Keratinocyte (primary cell): ENCODE data around the gene HSD17B13. TPM values are rescaled to one million over a fixed set of nuclear protein-coding genes. Genes with fewer than 3 reads are reported as not detected.
A peak's percentile ranks its signal among the peaks of the same experiment; 100 is the strongest.
"Not testable (repeated sequence)": the region's sequence is repeated elsewhere in the genome, so short reads cannot be mapped to it uniquely, and the experiment has no call there.

Source experiments
- DNase-seq: peaks from one replicate; pipeline ENCODE4 v3.0.0-alpha.2; 2011; ENCODE audit warnings: low read depth, missing footprints, low spot score
- FAIRE-seq: peaks from 2 replicates; lab custom pipeline; 2011; peaks lifted over from hg19 to GRCh38; lab: Jason Lieb, UNC
- H2AFZ ChIP-seq: 2 replicates; pipeline ENCODE4 v1.6.0; 2012; ENCODE audit warnings: low read length, control low read depth, inconsistent platforms; ENCODE audit not compliant: control insufficient read depth
- H3K27ac ChIP-seq: 2 replicates; pipeline ENCODE4 v1.5.1; 2011; ENCODE audit warnings: low read length; ENCODE audit not compliant: control insufficient read depth, insufficient read depth
- H3K27me3 ChIP-seq: 3 replicates; pipeline ENCODE4 v1.6.0; 2011; ENCODE audit warnings: low read length; ENCODE audit not compliant: control insufficient read depth, insufficient read depth; ENCODE audit errors: extremely low read depth
- H3K36me3 ChIP-seq, 2 experiments: 2 replicates in 1 of 2; 3 replicates in 1 of 2; pipeline ENCODE4 v1.5.1; 2011; ENCODE audit warnings: low read length in 2 of 2, mild to moderate bottlenecking in 1 of 2; ENCODE audit not compliant: control insufficient read depth in 2 of 2, insufficient read depth in 2 of 2; ENCODE audit errors: extremely low read depth in 1 of 2
- H3K4me1 ChIP-seq: 3 replicates; pipeline ENCODE4 v1.5.1; 2011; ENCODE audit warnings: low read length; ENCODE audit not compliant: control insufficient read depth, insufficient read depth; ENCODE audit errors: extremely low read depth
- H3K4me2 ChIP-seq: 3 replicates; pipeline ENCODE4 v1.6.0; 2011; ENCODE audit warnings: low read depth, low read length; ENCODE audit not compliant: control insufficient read depth, insufficient read depth; ENCODE audit errors: extremely low read depth
- H3K4me3 ChIP-seq, 3 experiments: fragments of 200-600 bp in 1 of 3; sonication (generic) in 1 of 3; 2 replicates in 2 of 3; 3 replicates in 1 of 3; pipeline ENCODE4 v1.5.1; 2011 to 2016; ENCODE audit warnings: low read length in 3 of 3, mild to moderate bottlenecking in 3 of 3, control low read depth in 2 of 3, inconsistent platforms in 1 of 3, low read depth in 1 of 3, mixed read lengths in 1 of 3, mixed run types in 1 of 3, moderate library complexity in 1 of 3; ENCODE audit not compliant: control insufficient read depth in 2 of 3, insufficient read depth in 2 of 3; ENCODE audit errors: extremely low read depth in 1 of 3
- H3K79me2 ChIP-seq: 2 replicates; pipeline ENCODE4 v1.6.0; 2012; ENCODE audit warnings: low read length; ENCODE audit not compliant: control insufficient read depth, insufficient read depth
- H3K9ac ChIP-seq: 3 replicates; pipeline ENCODE4 v1.6.0; 2011; ENCODE audit warnings: low read length; ENCODE audit not compliant: control insufficient read depth, insufficient read depth; ENCODE audit errors: extremely low read depth
- H3K9me1 ChIP-seq: 3 replicates; pipeline ENCODE4 v1.6.0; 2011; ENCODE audit warnings: low read length; ENCODE audit not compliant: control insufficient read depth, insufficient read depth; ENCODE audit errors: extremely low read depth
- H3K9me3 ChIP-seq: 2 replicates; pipeline ENCODE4 v1.5.1; 2012; ENCODE audit warnings: low read depth, low read length; ENCODE audit not compliant: control insufficient read depth
- H4K20me1 ChIP-seq: 3 replicates; pipeline ENCODE4 v1.6.0; 2011; ENCODE audit warnings: low read length; ENCODE audit not compliant: control insufficient read depth, insufficient read depth; ENCODE audit errors: extremely low read depth
- CTCF ChIP-seq, 3 experiments: IDR thresholded peaks in 1 of 3; conservative IDR thresholded peaks in 1 of 3; optimal IDR thresholded peaks in 1 of 3; 2 replicates in 2 of 3; 3 replicates in 1 of 3; pipeline versions ENCODE3 to v1.5.1; 2011; ENCODE audit warnings: low read length in 3 of 3, mild to moderate bottlenecking in 3 of 3, moderate library complexity in 2 of 3, control low read depth in 1 of 3, inconsistent platforms in 1 of 3; ENCODE audit not compliant: insufficient read depth in 2 of 3; ENCODE audit errors: extremely low read depth in 1 of 3
- EZH2 ChIP-seq: IDR thresholded peaks from one replicate; pipeline ENCODE4 v1.6.1; 2012; ENCODE audit warnings: inconsistent platforms, mild to moderate bottlenecking, low read length, moderate library complexity
- dilution Hi-C: fragments of 300-500 bp; cut with MboI; formaldehyde crosslinking; loops from one replicate; pipeline ENCODE4 v1.7.0; 2020; ENCODE audit warnings: low sequenced_read_pairs; ENCODE audit not compliant: extremely low pct_ligation_motif_present
- polyA plus RNA-seq, 5 experiments: library from polyadenylated mRNA; depleted of rRNA in 3 of 5; stranded (reverse) in 3 of 5; stranded (forward) in 1 of 5; unstranded in 1 of 5; fragments of >200 nt; gene quantifications; 1 replicate in 1 of 5; 2 replicates in 3 of 5; 3 replicates in 1 of 5; pipeline versions ENCODE4 v1.2.1 to v1.2.3, GENCODE V29; 2011 to 2012; ENCODE audit warnings: missing spikeins in 2 of 5, low read depth in 1 of 5, low replicate concordance in 1 of 5

HSD17B13 gene
- polyA plus RNA-seq, 1 donor (not counting 4 experiments of a cell fraction or from before 2014, with no cell fraction given), result not detected

- H3K27ac ChIP-seq, result no peak overlapping the region
- H2AFZ ChIP-seq, result no peak overlapping the region
- H4K20me1 ChIP-seq, result no peaks in the 10 kb centered on the region
- DNase-seq, result no peak
- no peak overlapping the region for H3K4me2 ChIP-seq
- no peaks in the 10 kb centered on the region for H3K9me3 ChIP-seq
- no peak for TF ChIP-seq CTCF (optimal IDR thresholded peaks at IDR 0.05 in 1 of 3, IDR thresholded peaks at IDR 0.05 in 1 of 3, conservative IDR thresholded peaks at IDR 0.05 in 1 of 3; ENCODE audit: extremely low read depth in 1 of 3, insufficient read depth in 2 of 3, low read length in 3 of 3)
- TF ChIP-seq EZH2, result no peak
- H3K27me3 ChIP-seq, result no peaks in the 10 kb centered on the region
- no peak overlapping the region for H3K9ac ChIP-seq
- H3K79me2 ChIP-seq, result no peaks in the 10 kb centered on the region
- dilution Hi-C loops, result no loop called here
- no peaks in the 10 kb centered on the region for H3K36me3 ChIP-seq
- H3K4me3 ChIP-seq, result no peak overlapping the region
- H3K4me1 ChIP-seq, result no peaks in the 10 kb centered on the region
- no peak for FAIRE-seq
- H3K9me1 ChIP-seq, result no peaks in the 10 kb centered on the region
Measured at GRCh38 chr4:87345139-87345538, 22.5 kb upstream of the HSD17B13 start.

DNA sequence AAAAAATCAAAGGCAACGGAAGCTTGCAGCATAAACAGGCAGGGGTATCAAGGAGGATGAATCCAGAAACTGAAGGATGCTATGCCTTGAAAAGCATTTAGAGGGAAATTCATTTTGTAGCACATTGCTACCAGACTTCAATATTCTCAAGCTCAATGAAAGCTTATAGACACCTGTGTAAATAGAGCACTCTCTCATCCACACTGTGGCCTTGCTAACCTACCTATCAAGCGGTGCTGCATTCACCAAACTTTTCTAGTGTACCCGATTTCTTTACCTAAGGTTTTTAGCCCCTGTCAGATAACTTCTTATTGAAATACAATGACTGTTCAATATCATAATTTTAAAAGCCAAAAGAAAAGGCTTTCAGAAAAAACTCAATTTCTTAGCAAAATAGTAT is 20.2 kb upstream of the HSD17B13 start:
- no peak for FAIRE-seq
- H3K4me3 ChIP-seq, result no peak overlapping the region
- H3K4me2 ChIP-seq, result no peak overlapping the region
- DNase-seq, result no peak
- no peaks in the 10 kb centered on the region for H3K4me1 ChIP-seq
- H3K79me2 ChIP-seq, result no peaks in the 10 kb centered on the region
- TF ChIP-seq CTCF (optimal IDR thresholded peaks at IDR 0.05 in 1 of 3, IDR thresholded peaks at IDR 0.05 in 1 of 3, conservative IDR thresholded peaks at IDR 0.05 in 1 of 3; ENCODE audit: extremely low read depth in 1 of 3, insufficient read depth in 2 of 3, low read length in 3 of 3) (no peak), EZH2 (no peak)
- H3K36me3 ChIP-seq, result no peaks in the 10 kb centered on the region
- no peaks in the 10 kb centered on the region for H4K20me1 ChIP-seq
- H3K9ac ChIP-seq, result no peak overlapping the region
- H3K9me1 ChIP-seq, result no peaks in the 10 kb centered on the region
- H3K9me3 ChIP-seq, result no peaks in the 10 kb centered on the region
- H3K27me3 ChIP-seq, result no peaks in the 10 kb centered on the region
- H2AFZ ChIP-seq, result no peak overlapping the region
- dilution Hi-C loops, result no loop called here
- no peak overlapping the region for H3K27ac ChIP-seq

DNA sequence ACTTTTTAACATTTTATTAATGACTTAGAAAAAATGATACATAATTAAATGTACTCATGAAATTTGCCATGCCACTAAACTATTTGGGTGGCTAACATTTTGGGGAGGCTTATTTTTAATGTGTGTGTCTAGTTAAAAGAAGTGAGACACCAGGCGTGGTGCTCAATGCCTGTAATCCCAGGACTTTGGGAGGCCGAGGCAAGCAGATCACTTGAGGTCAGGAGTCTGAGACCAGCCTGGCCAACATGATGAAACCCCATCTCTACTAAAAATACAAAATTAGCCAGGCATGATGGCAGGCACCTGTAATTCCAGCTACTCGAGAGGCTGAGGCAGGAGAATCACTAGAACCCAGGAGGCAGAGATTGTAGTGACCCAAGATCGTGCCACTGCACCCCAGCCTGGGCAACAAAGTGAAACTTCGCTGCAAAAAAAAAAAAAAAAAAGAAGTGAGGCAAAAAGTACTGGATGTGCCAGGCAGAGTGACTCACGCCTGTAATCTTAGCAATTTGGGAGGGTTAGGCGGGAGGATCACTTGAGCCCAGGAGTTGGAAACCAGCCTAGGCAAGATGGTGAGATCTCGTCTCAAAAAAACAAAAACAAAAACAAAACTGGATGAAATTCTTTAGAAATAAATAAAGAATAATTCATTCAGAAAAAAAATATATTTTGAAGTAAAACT is 19.4 kb upstream of the HSD17B13 start:
- DNase-seq, H3K4me1 ChIP-seq, H3K27ac ChIP-seq, H3K9ac ChIP-seq, H3K79me2 ChIP-seq, H3K9me1 ChIP-seq, H2AFZ ChIP-seq, H3K9me3 ChIP-seq, H3K36me3 ChIP-seq, H3K27me3 ChIP-seq, H3K4me3 ChIP-seq, dilution Hi-C loops, H4K20me1 ChIP-seq: not testable (repeated sequence)
- H3K4me2 ChIP-seq, result peak overlapping the region; percentile 49
- peak; percentile 71 for FAIRE-seq
